ENCODE measurements around the gene TOM1L2. TPM values are rescaled to one million over a fixed set of nuclear protein-coding genes. Genes with fewer than 3 reads are reported as not detected.
"Not testable (repeated sequence)": the region's sequence is repeated elsewhere in the genome, so short reads cannot be mapped to it uniquely, and the experiment has no call there.

TOM1L2 gene
- polyA plus RNA-seq, 1 donor from 2014 or later: 40.9 TPM

- H3K27ac ChIP-seq (ENCODE audit: low read length): not testable (repeated sequence)
These were observed 23.7 kb upstream of the TOM1L2 start for GRCh38 chr17:17995887-17996286.

GRCh38 chr17:17994271-17995069, 22.3 kb upstream of the TOM1L2 start:
- Histone ChIP-seq H3K9ac (ENCODE audit: low read length) (no peak overlapping the region), H3K27ac (ENCODE audit: low read length) (no peak overlapping the region), H2AFZ (ENCODE audit: low read depth, low read length) (no peak overlapping the region)

More at GRCh38 chr17:17995887-17996286, 23.7 kb upstream of the TOM1L2 start:
- not testable (repeated sequence) for H3K79me2 ChIP-seq (replicated peaks; ENCODE audit: insufficient read depth, low read length); H2AFZ ChIP-seq (ENCODE audit: low read depth, low read length); H3K4me2 ChIP-seq (ENCODE audit: low read length); H3K9me3 ChIP-seq (ENCODE audit: low read length); H4K20me1 ChIP-seq (ENCODE audit: insufficient read depth); H3K4me3 ChIP-seq (ENCODE audit: low read length); H3K36me3 ChIP-seq (ENCODE audit: insufficient read depth, low read length); H3K9ac ChIP-seq (ENCODE audit: low read length); H3F3A ChIP-seq (ENCODE audit: insufficient read depth, low read length, poor library complexity, severe bottlenecking); H3K9me2 ChIP-seq (ENCODE audit: insufficient read depth, low read length); H3K27me3 ChIP-seq (ENCODE audit: insufficient read depth, low read depth, low read length)

More at GRCh38 chr17:17994271-17995069, 22.3 kb upstream of the TOM1L2 start:
- Histone ChIP-seq H3K9me2 (ENCODE audit: insufficient read depth, low read length) (no peaks in the 10 kb centered on the region), H3K4me2 (ENCODE audit: low read length) (no peak overlapping the region), H4K20me1 (ENCODE audit: insufficient read depth) (no peaks in the 10 kb centered on the region), H3K27me3 (ENCODE audit: insufficient read depth, low read depth, low read length) (no peaks in the 10 kb centered on the region), H3K4me3 (ENCODE audit: low read length) (no peak overlapping the region), H3K36me3 (ENCODE audit: insufficient read depth, low read length) (no peaks in the 10 kb centered on the region), H3F3A (ENCODE audit: insufficient read depth, low read length, poor library complexity, severe bottlenecking) (no peaks in the 10 kb centered on the region), H3K9me3 (ENCODE audit: low read length) (no peaks in the 10 kb centered on the region), H3K79me2 (replicated peaks; ENCODE audit: insufficient read depth, low read length) (no peaks in the 10 kb centered on the region)
- TF ChIP-seq CTCF (IDR thresholded peaks at IDR 0.05; ENCODE audit: poor library complexity, severe bottlenecking) (peak; percentile 30), REST (IDR thresholded peaks at IDR 0.05; ENCODE audit: borderline replicate concordance) (no peak)

Measured in neural cell (in vitro differentiated cells).